CD4-positive, alpha-beta T cell treated with Interleukin-12 subunit alpha and Interleukin-12 subunit beta, for 1 hour (primary cell): ENCODE measurements around the gene NRARP.
A peak's percentile ranks its signal among the peaks of the same experiment; 100 is the strongest.
"Not testable (repeated sequence)": the region's sequence is repeated elsewhere in the genome, so short reads cannot be mapped to it uniquely, and the experiment has no call there.

Experiments
- DNase-seq: peaks from one replicate; pipeline ENCODE4 v3.0.0-alpha.2; 2020

Gene NRARP, protein sequence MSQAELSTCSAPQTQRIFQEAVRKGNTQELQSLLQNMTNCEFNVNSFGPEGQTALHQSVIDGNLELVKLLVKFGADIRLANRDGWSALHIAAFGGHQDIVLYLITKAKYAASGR

DNA sequence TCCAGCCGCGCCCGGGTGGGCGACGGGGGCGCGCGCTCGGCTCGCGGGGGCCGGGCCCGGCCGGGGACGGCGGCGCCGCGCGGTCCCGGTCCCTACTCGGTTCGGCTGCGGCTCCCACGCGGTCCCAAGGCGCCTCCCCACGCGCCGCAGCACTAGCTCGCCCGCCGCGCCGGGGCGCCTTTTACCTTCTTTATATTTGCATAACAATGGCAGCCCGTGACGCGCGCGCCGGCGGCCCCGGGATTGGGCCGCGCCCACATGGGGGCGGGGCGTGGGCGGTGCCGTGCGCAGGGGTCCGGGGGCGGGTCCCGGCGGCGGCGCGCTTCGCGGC is at the start of gene NRARP:
NRARP (minus strand) TSS at position 154 of the 331 bp plus-strand sequence. CDS start 343 bp downstream, outside the sequence.
- DNase-seq, result peak; percentile 93

DNA sequence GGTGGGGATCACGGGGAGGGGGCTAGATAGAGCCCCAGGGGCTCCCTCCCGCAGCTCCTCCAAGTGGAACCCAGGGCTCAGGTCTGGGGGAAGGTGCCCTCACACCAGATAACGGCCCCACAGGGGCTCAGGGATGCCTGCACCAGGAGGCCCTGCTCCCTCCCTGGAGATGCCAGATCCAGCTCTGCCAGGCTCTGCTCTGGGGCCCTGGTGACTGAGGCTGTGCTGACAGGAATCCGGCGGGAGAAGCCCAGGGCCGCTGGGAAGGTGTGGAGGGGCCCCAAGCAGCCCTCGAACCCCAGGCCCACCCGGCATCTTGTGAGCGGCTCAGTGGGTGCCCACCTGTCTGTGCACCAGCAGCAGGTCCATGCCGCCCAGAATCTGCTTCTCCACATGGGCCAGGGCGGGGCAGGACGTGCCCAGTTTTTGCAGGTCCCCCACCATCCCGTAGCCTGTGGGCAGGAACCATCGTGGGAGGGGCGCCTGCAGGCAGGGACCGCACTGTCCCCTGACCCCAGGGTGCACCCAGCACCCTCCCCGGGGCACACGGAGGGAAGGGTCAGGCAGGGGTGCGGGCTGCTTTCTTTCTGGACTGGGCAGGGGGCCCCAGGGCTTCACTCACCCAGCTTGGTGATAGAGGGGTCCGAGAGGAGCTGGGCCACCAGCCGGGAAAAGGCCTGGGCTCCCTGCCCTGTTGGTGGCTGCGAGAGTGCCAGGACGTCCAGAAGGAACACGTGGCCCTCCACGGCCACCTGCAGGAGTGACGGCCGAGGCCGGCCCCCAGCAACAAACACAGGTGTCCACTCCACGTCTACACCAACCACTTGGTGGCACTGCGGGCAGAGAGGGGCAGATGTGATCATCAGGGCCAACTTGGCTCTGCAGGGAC is 48.9 kb upstream of the NRARP start:
- DNase-seq, result no peak

DNA sequence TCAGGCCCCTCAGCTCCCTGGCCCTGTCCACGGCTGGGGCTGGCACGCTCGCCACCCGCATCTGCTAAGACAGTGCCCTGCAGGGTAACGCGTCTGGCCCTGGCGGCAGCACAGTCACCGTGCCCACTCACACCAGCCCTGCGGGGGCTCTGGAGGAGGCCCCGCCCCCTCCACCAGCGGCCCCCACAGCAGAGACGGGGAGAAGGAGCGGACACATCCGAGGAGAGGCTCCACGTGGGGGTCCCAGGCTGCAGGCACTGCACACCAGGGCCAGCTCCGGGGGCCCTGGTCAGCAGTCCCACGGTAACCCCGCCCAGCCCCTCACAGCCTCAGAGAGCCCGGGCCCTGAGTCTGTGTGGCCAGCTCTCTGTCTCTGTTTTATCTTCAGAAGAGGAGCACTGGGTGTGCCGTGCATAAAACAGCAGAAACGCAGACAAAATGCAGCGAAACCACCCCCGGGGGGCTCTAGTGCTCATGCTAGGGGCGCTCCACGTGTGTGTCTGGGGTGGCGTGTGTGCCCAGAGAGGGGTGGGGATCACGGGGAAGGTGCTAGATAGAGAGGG is 47.5 kb upstream of the NRARP start:
- DNase-seq, result no peak

DNA sequence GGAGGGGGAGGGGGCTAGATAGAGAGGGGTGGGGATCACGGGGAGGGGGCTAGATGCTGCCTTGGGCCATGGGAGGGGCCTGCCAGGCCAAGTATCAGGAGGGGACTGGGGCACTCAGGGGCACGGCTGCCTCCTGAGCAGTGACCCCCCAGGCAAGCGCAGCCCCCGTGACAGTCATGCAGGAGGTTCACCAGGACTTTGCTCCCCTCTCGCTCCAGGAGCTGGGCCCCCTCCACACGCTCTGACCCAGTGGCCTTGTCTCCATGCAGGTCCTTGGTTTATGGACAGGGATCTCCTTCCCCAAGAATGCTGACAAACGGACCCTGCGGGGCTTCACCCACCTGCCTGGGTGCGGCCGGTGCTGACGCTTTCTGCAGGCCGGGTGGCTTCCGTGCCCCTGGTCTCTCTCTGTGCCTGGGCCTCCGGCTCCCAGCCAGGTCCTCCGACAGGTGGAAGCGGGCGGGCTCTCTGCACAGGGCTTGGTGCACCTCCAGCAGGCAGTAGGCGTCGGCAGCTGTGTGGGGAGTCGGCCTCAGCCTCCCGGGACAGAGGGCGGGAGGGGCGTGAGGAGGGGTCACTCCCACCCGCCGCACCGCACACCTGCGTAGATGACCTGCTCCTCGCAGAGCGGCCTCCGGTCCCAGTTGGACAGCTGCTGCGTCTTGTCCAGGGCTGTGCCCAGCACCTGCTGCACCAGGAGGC is 46.8 kb upstream of the NRARP start:
- DNase-seq, result no peak

DNA sequence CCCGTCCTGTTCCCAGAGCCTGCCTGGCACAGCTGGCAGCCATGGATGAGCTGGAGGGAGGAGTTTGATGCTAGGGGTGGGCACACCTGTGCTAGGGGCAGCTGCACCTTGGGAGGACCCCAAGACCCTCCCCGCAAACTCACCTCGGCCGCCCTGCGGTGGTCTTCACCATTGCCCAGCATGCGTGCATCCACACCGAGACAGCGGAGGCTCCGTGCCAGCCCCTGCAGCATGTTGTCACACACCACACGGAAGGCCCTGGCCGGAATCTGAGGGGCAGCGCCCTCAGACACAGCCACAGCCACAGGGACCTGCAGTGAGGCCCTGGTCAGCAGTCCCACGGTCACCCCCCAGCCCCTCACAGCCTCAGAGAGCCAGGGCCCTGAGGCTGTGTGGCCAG is 45.9 kb upstream of the NRARP start:
- no peak for DNase-seq

DNA sequence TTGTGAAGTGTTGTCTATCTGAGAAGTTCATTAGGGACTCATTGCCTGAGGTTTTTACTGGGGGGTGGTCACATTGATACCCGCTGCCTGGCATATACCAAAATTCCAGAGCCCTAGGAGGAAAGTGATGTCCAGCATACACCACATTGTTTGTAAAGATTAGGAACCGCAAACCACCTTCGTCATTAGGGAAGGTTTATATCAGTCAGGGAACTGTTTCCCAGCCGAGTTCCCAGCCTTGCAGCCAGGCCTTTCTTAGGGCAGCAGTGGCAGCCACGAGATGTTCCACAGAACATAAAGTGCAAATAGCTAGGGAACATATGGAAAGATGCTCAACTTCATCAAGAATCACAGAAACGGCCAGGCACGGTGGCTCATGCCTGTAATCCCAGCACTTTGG is 40.4 kb upstream of the NRARP start:
- DNase-seq, result no peak

DNA sequence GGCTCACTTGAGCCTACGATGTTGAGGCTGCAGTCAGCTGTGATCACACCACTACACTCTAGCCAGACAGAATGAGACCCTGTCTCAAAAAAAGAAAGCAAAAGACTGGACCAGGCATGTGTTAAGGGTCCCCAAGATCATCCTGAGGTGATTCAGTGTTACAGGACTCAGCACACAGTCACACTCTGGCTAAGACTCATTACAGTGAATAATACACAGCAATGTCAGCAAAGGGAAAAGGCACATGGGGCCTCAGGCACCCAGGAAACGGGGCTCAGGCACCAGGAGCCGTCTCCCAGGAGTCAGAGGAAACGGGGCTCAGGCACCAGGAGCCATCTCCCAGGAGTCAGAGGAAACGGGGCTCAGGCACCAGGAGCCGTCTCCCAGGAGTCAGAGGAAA is 39.2 kb upstream of the NRARP start:
- no peak for DNase-seq

DNA sequence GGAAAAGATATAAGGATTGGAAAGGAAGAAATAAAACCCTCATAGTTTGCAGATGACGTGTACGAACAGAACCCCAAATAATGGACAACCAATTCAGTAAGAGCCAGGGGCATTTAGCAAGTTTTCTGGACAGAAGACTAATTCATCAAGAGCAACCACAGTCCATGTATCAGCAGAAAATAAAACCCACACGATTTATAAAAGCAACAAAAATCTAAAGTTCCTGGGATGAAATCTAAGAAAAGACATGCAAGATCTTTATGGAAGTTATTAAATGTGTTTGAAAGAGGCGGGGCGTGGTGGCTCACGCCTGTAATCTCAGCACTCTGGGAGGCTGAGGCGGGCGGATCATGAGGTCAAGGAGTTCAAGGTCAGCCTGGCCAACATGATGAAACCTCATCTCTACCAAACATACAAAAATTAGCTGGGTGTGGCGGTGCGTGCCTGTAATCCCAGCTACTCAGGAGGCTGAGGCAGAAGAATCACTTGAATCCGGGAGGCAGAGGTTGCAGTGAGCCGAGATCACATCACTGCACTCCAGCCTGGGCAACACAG is 37.9 kb upstream of the NRARP start:
- not testable (repeated sequence) for DNase-seq

DNA sequence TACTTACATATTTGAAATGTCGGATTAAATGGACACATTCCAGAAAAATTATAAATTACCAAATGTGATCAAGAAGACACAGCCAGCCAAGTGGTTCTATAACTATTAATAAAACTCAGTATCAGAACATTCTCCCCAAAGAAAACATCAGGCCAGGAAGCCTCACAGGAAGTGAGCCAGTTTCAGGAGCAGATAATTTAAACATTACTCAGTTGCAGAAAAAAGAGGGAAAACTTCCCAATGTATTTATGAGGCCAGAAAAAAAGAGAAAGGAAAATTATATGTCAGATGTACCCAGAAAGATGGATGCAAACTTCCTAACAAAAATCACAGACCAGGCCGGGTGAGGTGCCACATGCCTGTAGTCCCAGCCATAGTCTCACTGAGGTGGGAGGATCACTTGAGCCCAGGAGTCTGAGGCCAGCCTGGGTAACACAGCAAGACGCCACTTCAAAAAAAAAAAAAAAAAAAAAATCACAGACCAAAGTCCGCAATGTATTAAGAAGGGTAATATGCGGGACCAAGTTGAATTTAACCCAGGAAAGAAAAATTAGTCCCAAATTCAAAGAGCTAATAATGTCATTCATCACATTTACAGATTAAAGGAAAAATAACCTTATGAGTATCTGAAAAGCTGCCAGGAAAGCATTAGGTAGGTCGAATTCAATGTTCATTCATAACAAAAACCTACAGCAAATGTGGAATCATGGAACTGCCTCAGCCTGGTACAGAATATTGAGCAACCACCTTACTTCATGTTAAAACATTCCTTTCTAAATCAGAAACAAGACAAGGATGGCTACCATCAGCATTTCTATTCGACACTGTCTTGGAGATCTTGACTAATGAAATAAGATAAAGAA is 37.2 kb upstream of the NRARP start:
- DNase-seq, result no peak

DNA sequence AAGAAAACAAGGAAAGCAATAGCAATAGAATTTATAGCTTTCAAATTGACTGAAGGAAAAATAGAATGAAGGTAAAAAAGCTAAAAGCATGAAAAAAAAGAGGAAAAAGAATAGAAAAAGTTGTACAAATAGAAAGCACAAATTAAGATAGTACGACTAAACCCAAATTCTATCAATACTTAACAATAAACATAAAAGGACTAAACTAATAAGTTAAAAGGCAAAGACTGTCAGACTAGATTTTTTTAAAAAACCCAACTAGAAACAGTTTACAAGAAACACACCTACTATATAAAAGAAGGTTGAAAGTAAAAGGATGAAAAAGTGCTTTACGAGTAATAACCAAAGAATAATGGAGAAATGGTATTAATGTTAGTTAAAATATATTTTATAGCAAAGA is 34.7 kb upstream of the NRARP start:
- no peak for DNase-seq

DNA sequence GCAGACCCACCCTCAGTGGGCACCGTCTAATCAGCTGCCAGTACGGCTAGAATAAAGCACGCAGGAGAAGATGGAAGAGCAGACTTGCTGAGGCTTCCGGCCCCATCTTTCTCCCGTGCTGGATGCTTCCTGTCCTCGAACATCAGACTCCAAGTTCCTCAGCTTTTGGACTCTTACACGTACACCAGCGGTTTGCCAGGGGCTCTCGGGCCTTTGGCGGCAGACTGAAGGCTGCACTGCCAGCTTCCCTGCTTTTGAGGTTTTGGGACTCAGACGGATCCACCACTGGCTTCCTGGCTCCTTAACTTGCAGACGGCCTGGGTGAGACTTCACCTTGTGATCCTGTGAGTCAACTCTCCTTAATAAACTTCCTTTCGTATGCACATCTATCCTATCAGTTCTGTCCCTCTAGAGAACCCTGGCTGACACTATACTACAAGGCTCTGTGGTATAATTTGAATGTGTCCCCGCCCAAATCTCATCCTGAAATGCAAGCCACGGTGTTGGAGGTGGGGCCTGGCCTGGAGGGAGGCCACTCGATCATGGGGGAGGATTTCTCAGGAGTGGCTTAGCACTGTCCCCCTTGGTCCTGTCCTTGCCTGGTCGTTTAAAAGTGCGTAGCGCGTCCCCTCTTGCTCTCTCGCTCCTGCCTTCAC is 31.1 kb upstream of the NRARP start:
- no peak for DNase-seq

DNA sequence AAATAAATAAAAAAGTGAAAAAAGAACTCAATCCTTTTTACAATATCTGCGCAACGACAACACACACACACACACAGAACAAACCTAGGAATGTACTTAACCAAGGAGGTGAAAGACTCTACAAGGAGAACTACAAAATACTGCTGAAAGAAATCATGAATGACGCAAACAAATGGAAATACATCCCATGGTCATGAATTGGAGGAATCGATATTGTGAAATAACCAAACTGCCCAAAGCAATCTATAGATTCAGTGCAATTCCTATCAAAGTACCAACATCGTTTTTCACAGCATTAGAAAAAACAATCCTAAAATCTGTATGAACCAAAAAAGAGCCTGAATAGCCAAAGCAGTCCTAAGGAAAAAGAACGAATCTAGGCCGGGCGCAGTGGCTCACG is 29.9 kb upstream of the NRARP start:
- no peak for DNase-seq

DNA sequence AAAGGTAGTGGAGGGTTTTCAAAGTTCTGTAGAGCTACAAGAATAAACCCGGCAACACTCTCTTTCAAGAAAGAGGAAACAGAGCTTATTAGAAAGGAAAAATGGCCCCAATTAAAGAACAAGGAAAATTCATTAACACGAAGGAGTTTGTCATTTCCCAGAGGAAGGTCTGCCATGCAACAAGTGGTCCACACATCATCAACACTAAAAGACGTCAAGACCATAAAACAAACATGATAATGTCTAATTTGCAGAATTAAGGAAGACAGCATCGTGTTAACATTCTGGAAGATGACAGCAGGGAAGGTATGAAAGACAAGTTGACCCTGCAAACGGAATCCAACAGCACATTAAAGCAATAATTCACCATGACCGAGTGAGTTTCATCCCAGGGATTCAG is 28.6 kb upstream of the NRARP start:
- DNase-seq, result no peak

DNA sequence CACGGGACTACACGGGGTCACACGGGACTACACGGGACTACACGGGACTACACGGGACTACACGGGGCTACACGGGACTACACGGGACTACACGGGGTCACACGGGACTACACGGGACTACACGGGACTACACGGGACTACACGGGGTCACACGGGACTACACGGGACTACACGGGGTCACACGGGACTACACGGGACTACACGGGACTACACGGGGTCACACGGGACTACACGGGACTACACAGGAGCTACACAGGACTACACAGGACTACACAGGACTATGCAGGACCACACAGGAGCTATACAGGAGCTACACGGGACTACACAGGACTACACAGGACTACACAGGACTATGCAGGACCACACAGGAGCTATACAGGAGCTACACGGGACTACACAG is 27.5 kb upstream of the NRARP start:
- DNase-seq, result not testable (repeated sequence)

DNA sequence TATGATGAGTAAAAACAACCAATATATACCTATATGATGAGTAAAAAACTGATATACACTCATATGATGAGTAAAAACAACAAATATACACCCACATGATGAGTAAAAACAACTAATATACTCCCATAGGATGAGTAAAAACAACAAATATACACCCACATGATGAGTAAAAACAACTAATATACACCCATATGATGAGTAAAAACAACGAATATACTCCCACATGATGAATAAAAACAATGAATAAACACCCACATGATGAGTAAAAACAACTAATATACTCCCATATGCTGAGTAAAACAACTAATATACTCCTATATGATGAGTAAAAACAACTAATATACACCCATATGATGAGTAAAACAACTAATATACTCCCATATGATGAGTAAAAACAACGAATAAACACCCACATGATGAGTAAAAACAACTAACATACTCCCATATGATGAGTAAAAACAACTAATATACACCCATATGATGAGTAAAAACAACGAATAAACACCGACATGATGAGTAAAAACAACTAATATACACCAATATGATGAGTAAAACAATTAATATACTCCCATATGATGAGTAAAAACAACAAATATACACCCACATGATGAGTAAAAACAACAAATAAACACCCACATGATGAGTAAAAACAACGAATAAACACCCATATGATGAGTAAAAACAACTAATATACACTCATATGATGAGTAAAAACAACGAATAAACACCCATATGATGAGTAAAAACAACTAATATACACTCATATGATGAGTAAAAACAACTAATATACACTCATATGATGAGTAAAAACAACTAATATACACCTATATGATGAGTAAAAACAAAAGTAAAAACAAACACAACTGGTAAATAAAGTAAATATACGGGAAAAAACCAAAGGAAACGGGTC is 25.8 kb upstream of the NRARP start:
- DNase-seq, result not testable (repeated sequence)

DNA sequence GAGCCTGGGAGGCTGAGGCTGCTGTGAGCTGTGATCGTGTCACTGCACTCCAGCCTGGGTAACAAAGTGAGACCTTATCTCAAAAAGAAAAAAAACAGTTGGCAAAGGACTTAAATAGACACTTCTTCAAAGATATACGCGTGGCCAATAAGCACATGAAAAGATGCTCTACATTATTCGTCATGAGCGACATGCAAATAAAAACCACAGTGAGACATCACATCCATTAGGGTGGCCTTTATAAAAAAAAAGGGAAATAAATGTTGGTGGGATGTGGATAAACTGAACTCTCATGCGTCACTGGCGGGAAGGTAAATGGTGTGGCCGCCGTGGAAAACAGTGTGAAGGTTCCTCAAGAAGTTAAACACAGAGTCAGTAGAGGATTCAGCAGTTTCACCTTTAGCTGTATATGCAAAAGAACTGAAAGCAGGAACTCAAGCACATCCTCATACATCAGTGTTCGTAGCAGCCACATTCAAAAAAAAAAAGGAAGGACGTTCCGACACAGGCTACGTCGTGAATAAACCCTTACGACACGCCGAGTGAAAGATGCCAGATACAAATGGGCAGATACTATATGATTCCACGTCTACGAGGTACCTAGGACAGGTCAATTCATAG is 24.5 kb upstream of the NRARP start:
- peak; percentile 28 for DNase-seq

DNA sequence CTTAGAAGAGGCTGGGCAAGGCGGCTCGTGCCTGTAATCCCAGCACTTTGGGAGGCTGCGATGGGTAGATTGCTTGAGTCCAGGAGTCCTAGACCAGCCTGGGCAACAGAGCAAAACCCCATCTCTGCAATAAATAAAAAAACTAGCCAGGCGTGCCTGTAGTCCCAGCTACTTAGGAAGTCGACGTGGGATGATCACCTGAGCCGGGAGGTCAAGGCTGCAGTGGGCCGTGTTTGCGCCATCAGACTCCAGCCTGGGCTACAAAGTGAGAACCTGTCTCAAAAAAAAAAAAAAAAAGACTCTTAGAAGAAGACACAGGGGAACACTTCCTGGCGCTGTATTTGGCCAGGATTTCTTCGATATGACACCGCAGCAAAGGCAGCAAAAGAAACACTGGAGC is 23.7 kb upstream of the NRARP start:
- no peak for DNase-seq

DNA sequence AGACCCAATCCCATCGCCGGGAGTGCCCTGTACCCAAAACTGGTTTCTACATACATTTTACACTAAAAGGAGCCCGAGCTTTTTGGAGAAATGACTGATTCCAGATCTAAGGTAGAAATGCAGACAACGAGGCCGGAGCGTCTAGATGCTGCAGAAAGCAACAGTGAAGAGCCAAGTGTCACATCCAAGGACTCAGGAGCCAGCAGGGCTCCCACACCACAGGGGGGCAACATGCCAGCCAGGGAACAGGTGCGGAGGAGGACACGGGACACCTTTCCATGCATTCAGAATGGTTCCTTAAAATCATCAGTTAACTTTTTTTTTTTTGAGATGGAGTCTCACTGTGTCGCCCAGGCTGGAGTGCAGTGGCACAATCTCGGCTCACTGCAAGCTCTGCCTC is 23.1 kb upstream of the NRARP start:
- no peak for DNase-seq

DNA sequence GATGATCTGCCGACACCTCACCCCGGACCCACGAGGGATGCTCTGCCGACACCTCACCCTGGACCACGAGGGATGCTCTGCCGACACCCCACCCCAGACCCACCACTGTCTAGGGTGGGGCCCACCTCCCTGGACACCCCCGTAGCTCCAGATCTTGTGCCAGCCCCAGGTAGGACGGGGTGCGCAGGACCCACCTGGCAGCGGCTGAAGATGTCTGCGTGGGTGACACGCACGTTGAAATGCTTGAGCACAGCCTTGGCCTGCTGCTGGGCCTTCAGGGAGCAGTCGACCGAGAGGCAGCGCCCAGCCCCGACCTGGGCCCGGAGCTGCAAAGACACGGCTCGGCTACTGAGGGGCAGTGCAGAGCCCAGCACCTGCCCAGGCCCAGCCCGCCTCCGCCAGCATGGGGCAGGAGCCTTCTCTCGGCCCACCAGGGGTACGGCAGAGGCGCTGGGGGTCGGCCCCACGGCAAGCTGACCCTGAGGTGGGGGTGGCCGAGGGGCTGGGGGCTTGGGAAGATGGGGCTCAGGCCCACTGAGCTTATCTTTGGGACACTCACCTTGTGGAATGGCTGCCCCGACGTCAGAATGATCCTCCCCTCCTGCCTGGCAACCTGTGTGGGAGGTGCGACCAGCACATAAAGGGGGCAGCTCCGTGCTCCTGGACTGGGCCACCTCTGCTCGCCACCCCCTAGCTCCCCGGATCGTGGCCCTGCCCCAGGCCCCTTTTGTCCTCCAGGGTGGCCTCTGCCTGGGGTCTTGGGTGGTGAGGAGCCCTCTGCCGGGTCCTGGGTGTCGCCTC is 21.7 kb upstream of the NRARP start:
- DNase-seq, result no peak
